GM13977 (cell line): ENCODE data around the gene BNIPL.

Experiments used
- DNase-seq: peaks from one replicate; pipeline ENCODE4 v3.0.0; 2012; ENCODE audit warnings: low spot score
- in situ Hi-C: fragments of 300-500 bp; cut with MboI; formaldehyde crosslinking; loops from one replicate; pipeline ENCODE4 v1.12.0; 2022; ENCODE audit warnings: low sequenced_read_pairs, low pct_unique_long_range_greater_than_20kb, mixed read lengths, inconsistent platforms; ENCODE audit not compliant: unreplicated experiment
- TF ChIP-seq, protein P1 (sequence below): IDR thresholded peaks from 2 replicates; pipeline ENCODE4 v1.5.1; 2012; ENCODE audit warnings: mild to moderate bottlenecking, control low read depth; ENCODE audit not compliant: insufficient read depth; ENCODE audit errors: extremely low read depth, missing control alignments

BNIPL gene

GRCh38 chr1:151054971-151055547, 18.7 kb downstream of the BNIPL start:
- no peak for DNase-seq
- in situ Hi-C loops = no loop called here
- TF ChIP-seq, protein P1, sequence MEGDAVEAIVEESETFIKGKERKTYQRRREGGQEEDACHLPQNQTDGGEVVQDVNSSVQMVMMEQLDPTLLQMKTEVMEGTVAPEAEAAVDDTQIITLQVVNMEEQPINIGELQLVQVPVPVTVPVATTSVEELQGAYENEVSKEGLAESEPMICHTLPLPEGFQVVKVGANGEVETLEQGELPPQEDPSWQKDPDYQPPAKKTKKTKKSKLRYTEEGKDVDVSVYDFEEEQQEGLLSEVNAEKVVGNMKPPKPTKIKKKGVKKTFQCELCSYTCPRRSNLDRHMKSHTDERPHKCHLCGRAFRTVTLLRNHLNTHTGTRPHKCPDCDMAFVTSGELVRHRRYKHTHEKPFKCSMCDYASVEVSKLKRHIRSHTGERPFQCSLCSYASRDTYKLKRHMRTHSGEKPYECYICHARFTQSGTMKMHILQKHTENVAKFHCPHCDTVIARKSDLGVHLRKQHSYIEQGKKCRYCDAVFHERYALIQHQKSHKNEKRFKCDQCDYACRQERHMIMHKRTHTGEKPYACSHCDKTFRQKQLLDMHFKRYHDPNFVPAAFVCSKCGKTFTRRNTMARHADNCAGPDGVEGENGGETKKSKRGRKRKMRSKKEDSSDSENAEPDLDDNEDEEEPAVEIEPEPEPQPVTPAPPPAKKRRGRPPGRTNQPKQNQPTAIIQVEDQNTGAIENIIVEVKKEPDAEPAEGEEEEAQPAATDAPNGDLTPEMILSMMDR = no peak

DNA sequence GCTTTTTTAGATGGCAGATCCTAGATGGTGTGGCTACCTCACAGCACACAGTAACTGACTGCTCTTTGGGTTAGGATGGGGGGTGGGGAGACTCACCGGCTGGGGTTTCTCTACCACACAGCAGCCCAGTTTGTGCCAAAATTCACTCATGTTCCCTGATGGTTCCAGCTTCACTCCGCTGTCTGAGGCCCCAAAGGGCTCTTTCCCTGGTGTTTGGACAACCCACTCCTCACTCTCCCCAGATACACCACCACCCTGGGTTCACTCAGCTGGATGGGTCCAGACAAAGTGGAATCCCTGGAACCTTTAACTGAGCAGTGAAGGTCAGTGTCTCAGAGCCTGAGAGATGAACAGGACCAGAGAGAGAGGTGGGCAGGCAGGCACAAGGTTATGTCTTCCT, 19.2 kb downstream of the BNIPL start:
- in situ Hi-C loops = no loop called here
- TF ChIP-seq, protein P1 = no peak
- no peak for DNase-seq

DNA sequence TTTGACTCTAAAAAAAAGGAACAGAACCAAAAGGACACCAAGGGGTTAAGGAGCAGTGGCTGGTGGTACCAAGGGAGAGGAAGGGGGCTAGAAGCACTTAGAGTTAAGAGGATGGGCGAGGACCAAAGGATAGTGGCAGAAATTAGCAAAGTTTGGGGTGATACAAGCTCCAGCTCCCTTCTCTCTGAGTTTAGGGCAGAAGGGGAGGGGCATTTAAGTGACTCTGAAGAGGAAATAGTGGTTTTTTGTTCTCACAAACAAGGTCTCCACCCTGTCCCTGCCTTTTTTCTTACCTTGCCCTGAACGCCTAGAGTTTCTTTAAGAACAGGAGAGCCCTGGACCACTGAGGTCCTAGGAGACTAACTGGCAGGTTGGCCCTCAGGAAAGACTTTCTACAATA, 19.8 kb downstream of the BNIPL start:
- no peak for DNase-seq
- TF ChIP-seq, protein P1 = no peak
- in situ Hi-C loops = no loop called here

- no peak for DNase-seq
- in situ Hi-C loops = no loop called here
- TF ChIP-seq, protein P1 = no peak
Observed at GRCh38 chr1:151058692-151059091, 22.3 kb downstream of the BNIPL start.

DNA sequence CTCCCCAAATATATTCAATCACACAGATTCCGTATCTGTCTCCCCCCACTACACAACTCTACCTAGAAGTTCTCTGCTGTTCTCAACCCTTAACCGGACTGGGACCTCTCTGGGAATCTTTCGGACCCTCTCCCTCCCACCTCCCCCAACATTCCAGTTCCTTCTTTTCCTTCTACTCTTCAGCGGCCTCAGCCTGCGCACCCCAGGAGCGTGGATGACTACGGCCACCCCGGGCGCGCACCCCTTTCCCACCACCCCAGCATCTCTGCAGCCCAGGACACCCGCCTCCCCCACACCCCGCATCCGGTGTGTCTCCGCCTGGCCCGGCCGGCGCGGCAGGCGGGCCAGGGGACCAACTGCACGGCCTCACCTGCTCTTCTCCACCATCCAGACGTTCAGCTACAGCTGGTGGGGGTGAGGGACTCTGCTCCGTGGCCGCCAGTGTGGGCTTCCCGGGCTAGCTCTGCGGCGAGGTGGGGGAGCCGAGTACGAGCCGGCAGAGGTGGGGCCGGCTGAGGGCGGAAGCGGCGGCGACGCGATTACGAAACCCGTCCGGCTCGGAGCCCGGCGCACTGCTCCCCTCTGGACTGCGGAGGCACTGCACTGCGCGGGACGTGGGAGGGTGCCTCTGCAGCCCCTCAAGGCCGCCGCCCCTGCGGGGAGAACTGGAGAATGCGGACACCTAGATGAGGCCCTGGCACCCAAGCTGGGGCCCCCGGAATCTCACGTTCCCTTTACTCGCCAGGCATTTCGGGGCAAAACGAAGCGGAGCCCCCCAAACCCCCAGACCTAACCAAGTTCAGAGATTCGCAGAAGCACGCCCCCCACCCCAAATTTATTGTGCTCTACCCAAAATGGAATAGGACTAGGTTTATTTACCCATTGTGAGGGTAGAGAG, 23.0 kb downstream of the BNIPL start, which contains the start of gene CDC42SE1:
CDC42SE1 (minus strand) TSS at position 514 of the 898 bp plus-strand sequence. CDS start 3,892 bp downstream, outside the sequence.
- in situ Hi-C loops = no loop called here
- TF ChIP-seq, protein P1 = peak; percentile 68
- peak; percentile 93 for DNase-seq

- peak; percentile 58 for DNase-seq
- TF ChIP-seq, protein P1 = no peak
- in situ Hi-C loops = no loop called here
Observed at GRCh38 chr1:151060007-151060656, 23.7 kb downstream of the BNIPL start, which contains the start of gene MLLT11. Gene MLLT11 (plus strand): TSS chr1:151060397. CDS start chr1:151067225, 6,828 bp downstream.
